Endothelial cell of umbilical vein (primary cell): ENCODE data around the gene ODF4. TPM values are rescaled to one million over a fixed set of nuclear protein-coding genes. Genes with fewer than 3 reads are reported as not detected.

Experiments used
- BruUV-seq: library from RNA; stranded (reverse); fragments of 400-500 nt; replicated peaks from 2 replicates; lab custom pipeline; 2021; lab: Mats Ljungman, UMichigan
- CTCF ChIA-PET: fragments of 300-600, 350-600 bp; sonication (Branson Sonifier 250); formaldehyde crosslinking; loops from one replicate; lab custom pipeline; 2021; ENCODE audit warnings: antibody characterized with exemption, inconsistent platforms; lab: Charles Lee
- POLR2A ChIA-PET: fragments of 300-600, 350-600 bp; sonication (Branson Sonifier 250); formaldehyde crosslinking; loops from one replicate; lab custom pipeline; 2021; ENCODE audit warnings: antibody characterized with exemption, inconsistent platforms; lab: Charles Lee
- DNase-seq: peaks from one replicate; pipeline ENCODE4 v3.0.0-alpha.2; 2011; ENCODE audit warnings: low read depth, low spot score
- FAIRE-seq: peaks from 2 replicates; lab custom pipeline; 2011; peaks lifted over from hg19 to GRCh38; lab: Jason Lieb, UNC
- H2AFZ ChIP-seq: 2 replicates; pipeline ENCODE4 v1.6.0; 2012; ENCODE audit warnings: low read depth, low read length, control low read depth, inconsistent platforms
- H3K27ac ChIP-seq: 2 replicates; pipeline ENCODE4 v1.5.1; 2011; ENCODE audit warnings: low read depth, mild to moderate bottlenecking, control low read depth, low read length, moderate library complexity; ENCODE audit not compliant: insufficient read depth
- H3K27me3 ChIP-seq, 2 experiments: 2 replicates each; pipeline versions ENCODE4 v1.6.0 to v1.6.1; 2011; ENCODE audit warnings: low read length in 2 of 2, mixed read lengths in 1 of 2; ENCODE audit not compliant: control insufficient read depth in 2 of 2, insufficient read depth in 2 of 2
- H3K36me3 ChIP-seq, 2 experiments: 2 replicates in 1 of 2; 3 replicates in 1 of 2; pipeline ENCODE4 v1.5.1; 2011; ENCODE audit warnings: low read length in 2 of 2, mild to moderate bottlenecking in 1 of 2, moderate library complexity in 1 of 2; ENCODE audit not compliant: control insufficient read depth in 2 of 2, insufficient read depth in 2 of 2; ENCODE audit errors: extremely low read depth in 1 of 2
- H3K4me1 ChIP-seq: 3 replicates; pipeline ENCODE4 v1.5.1; 2011; ENCODE audit warnings: mild to moderate bottlenecking, low read length; ENCODE audit not compliant: control insufficient read depth, insufficient read depth; ENCODE audit errors: extremely low read depth
- H3K4me2 ChIP-seq: 2 replicates; pipeline ENCODE4 v1.6.1; 2011; ENCODE audit warnings: low read length, control low read depth, mixed read lengths; ENCODE audit not compliant: insufficient read depth
- H3K4me3 ChIP-seq, 3 experiments: fragments of 200-600 bp in 1 of 3; sonication (generic), shearing (Covaris generic) in 1 of 3; replicated peaks in 1 of 3; 2 replicates each; pipeline ENCODE4 v1.5.1; 2011 to 2016; ENCODE audit warnings: control low read depth in 3 of 3, low read length in 3 of 3, mild to moderate bottlenecking in 2 of 3, inconsistent platforms in 1 of 3, low read depth in 1 of 3, moderate library complexity in 1 of 3; ENCODE audit not compliant: insufficient read depth in 1 of 3
- H3K79me2 ChIP-seq: 2 replicates; pipeline ENCODE4 v1.6.0; 2012; ENCODE audit warnings: low read length, inconsistent platforms; ENCODE audit not compliant: control insufficient read depth, insufficient read depth
- H3K9ac ChIP-seq: replicated peaks from 2 replicates; pipeline ENCODE3; 2011; ENCODE audit warnings: low read length, control low read depth; ENCODE audit not compliant: insufficient read depth; ENCODE audit errors: extremely low read depth
- H3K9me1 ChIP-seq: replicated peaks from 3 replicates; pipeline ENCODE4 v1.6.0; 2011; ENCODE audit warnings: mild to moderate bottlenecking, low read length; ENCODE audit not compliant: control insufficient read depth, insufficient read depth; ENCODE audit errors: extremely low read depth
- H3K9me3 ChIP-seq: replicated peaks from 2 replicates; pipeline ENCODE4 v1.5.1; 2012; ENCODE audit warnings: low read length, inconsistent platforms; ENCODE audit not compliant: control insufficient read depth, insufficient read depth
- H4K20me1 ChIP-seq: replicated peaks from 2 replicates; pipeline ENCODE3; 2011; ENCODE audit warnings: mild to moderate bottlenecking, low read length; ENCODE audit not compliant: control insufficient read depth, insufficient read depth; ENCODE audit errors: extremely low read depth
- CTCF ChIP-seq, 2 donors: IDR thresholded peaks; 1 replicate in 1 of 2; 2 replicates in 1 of 2; pipeline ENCODE4 v1.5.1; 2011; ENCODE audit warnings: low read length in 2 of 2, mild to moderate bottlenecking in 2 of 2, moderate library complexity in 2 of 2, control low read depth in 1 of 2, inconsistent platforms in 1 of 2, low read depth in 1 of 2; ENCODE audit not compliant: insufficient read depth in 1 of 2; ENCODE audit errors: extremely low read depth in 1 of 2
- EZH2 ChIP-seq: IDR thresholded peaks from 2 replicates; pipeline ENCODE4 v1.6.1; 2012; ENCODE audit warnings: borderline replicate concordance, low read depth, mild to moderate bottlenecking, moderate library complexity, low read length, inconsistent platforms; ENCODE audit not compliant: severe bottlenecking
- FOS ChIP-seq: IDR thresholded peaks from 2 replicates; pipeline ENCODE4 v1.6.1; 2011; ENCODE audit warnings: mild to moderate bottlenecking, low read length, moderate library complexity, borderline replicate concordance; ENCODE audit not compliant: insufficient read depth
- GATA2 ChIP-seq: IDR thresholded peaks from 2 replicates; pipeline ENCODE4 v1.7.0; 2011; ENCODE audit warnings: low read depth, mild to moderate bottlenecking, moderate library complexity, mixed read lengths, low read length; ENCODE audit not compliant: insufficient read length, insufficient read depth
- JUN ChIP-seq: IDR thresholded peaks from 2 replicates; pipeline ENCODE4 v1.6.1; 2011; ENCODE audit warnings: borderline replicate concordance, low read depth; ENCODE audit not compliant: insufficient read length, insufficient read depth
- MYC ChIP-seq: IDR thresholded peaks from one replicate; pipeline ENCODE4 v1.6.1; 2011; ENCODE audit warnings: mild to moderate bottlenecking, low read depth, low read length
- POLR2A ChIP-seq: IDR thresholded peaks from 2 replicates; pipeline ENCODE4 v1.6.1; 2012; ENCODE audit warnings: low read depth, mild to moderate bottlenecking, control low read depth, low read length
- POLR2AphosphoS5 ChIP-seq: IDR thresholded peaks from 2 replicates; pipeline ENCODE4 v1.6.1; 2012; ENCODE audit warnings: low read depth, mild to moderate bottlenecking, control low read depth, low read length, moderate library complexity; ENCODE audit not compliant: insufficient read depth
- dilution Hi-C: fragments of 300-500 bp; cut with MboI; formaldehyde crosslinking; loops from one replicate; pipeline ENCODE4 v1.15.0; 2019; ENCODE audit warnings: low sequenced_read_pairs; ENCODE audit not compliant: extremely low pct_ligation_motif_present
- intact Hi-C: fragments of 100-400 bp; cut with micrococcal nuclease; formaldehyde crosslinking; loops from one replicate; pipeline ENCODE4 v1.10.0; 2022
- polyA plus RNA-seq, 4 experiments: library from polyadenylated mRNA; depleted of rRNA in 3 of 4; stranded (reverse) in 3 of 4; unstranded in 1 of 4; fragments of >200 nt; gene quantifications; 2 replicates each; pipeline versions ENCODE4 v1.2.1 to v1.2.3, GENCODE V29; 2011 to 2012; ENCODE audit warnings: missing spikeins in 1 of 4
- total RNA-seq: library from RNA; stranded (reverse); gene quantifications from 2 replicates; pipeline ENCODE4 v1.2.3, GENCODE V29; 2021
- TF ChIP-seq, protein P1 (sequence below): IDR thresholded peaks from 2 replicates; pipeline ENCODE4 v1.6.1; 2011; ENCODE audit not compliant: insufficient read depth, insufficient read length

ODF4 gene
- total and polyA plus RNA-seq, 2 donors (not counting 3 experiments of a cell fraction or from before 2014, with no cell fraction given), result not detected

GRCh38 chr17:8380049-8380448 lies 40.4 kb downstream of the ODF4 start:
- peak overlapping the region in 1 of 3 experiments; percentile 40 for H3K4me3 ChIP-seq
- H3K9me1 ChIP-seq, result no peaks in the 10 kb centered on the region
- H3K27me3 ChIP-seq, result no peaks in the 10 kb centered on the region
- H3K9ac ChIP-seq, result no peak overlapping the region
- H3K36me3 ChIP-seq, result peaks cover 23 to 30% of the 10 kb centered on the region in 2 experiments
- H3K4me2 ChIP-seq, result peak overlapping the region; percentile 98
- no peak overlapping the region for H3K27ac ChIP-seq
- TF ChIP-seq MYC (no peak), POLR2AphosphoS5 (no peak), JUN (no peak), CTCF (IDR thresholded peaks at IDR 0.05; ENCODE audit: extremely low read depth in 1 of 2, insufficient read depth in 1 of 2, low read depth in 1 of 2, low read length in 2 of 2) (no peak), POLR2A (no peak), FOS (no peak), EZH2 (no peak), GATA2 (no peak)
- TF ChIP-seq, protein P1, sequence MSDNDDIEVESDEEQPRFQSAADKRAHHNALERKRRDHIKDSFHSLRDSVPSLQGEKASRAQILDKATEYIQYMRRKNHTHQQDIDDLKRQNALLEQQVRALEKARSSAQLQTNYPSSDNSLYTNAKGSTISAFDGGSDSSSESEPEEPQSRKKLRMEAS, result no peak
- no peak for FAIRE-seq
- POLR2A ChIA-PET, result no interaction called here
- peaks cover 42% of the 10 kb centered on the region for H3K4me1 ChIP-seq
- no TSS peak for BruUV-seq
- dilution Hi-C loops (no loop called here), intact Hi-C loops (no loop called here)
- DNase-seq, result no peak
- no peaks in the 10 kb centered on the region for H3K9me3 ChIP-seq
- CTCF ChIA-PET, result no interaction called here
- H3K79me2 ChIP-seq, result peaks cover 46% of the 10 kb centered on the region
- no peak overlapping the region for H2AFZ ChIP-seq
- no peaks in the 10 kb centered on the region for H4K20me1 ChIP-seq
